Measurements from ENCODE around the gene MAP2K6.

MAP2K6 gene

DNA sequence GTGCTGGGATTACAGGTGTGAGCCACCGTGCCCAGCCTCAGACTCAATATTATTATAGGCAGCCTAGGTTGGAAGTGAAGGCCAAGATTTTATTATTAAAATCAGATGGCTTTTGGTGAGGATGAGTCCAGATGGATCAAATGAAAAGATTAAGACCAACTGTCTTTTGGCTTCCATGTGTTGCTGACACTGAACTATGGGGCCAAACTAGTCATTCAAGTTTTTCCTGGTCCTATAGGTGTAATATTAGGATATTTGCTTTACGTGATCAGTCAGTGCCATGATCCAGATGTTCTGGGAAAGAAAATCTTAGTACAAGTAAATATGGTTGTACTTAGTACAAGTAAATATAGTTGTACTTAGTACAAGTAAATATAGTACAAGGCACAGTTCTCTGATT, 140.6 kb downstream of the MAP2K6 start:
- TF ChIP-seq, protein P1, sequence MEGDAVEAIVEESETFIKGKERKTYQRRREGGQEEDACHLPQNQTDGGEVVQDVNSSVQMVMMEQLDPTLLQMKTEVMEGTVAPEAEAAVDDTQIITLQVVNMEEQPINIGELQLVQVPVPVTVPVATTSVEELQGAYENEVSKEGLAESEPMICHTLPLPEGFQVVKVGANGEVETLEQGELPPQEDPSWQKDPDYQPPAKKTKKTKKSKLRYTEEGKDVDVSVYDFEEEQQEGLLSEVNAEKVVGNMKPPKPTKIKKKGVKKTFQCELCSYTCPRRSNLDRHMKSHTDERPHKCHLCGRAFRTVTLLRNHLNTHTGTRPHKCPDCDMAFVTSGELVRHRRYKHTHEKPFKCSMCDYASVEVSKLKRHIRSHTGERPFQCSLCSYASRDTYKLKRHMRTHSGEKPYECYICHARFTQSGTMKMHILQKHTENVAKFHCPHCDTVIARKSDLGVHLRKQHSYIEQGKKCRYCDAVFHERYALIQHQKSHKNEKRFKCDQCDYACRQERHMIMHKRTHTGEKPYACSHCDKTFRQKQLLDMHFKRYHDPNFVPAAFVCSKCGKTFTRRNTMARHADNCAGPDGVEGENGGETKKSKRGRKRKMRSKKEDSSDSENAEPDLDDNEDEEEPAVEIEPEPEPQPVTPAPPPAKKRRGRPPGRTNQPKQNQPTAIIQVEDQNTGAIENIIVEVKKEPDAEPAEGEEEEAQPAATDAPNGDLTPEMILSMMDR (IDR thresholded peaks at IDR 0.05; ENCODE audit: borderline replicate concordance, control extremely low read depth, extremely low read depth, insufficient read depth, missing control alignments), result no peak
- in situ Hi-C loops (cut with MboI; ENCODE audit: low sequenced_read_pairs, unreplicated experiment), result loop anchor here (25.0 kb wide), 1 partner anchor 1007 kb away; no protein-coding TSS in a partner anchor
- no peak for DNase-seq (ENCODE audit: low spot score)

DNA sequence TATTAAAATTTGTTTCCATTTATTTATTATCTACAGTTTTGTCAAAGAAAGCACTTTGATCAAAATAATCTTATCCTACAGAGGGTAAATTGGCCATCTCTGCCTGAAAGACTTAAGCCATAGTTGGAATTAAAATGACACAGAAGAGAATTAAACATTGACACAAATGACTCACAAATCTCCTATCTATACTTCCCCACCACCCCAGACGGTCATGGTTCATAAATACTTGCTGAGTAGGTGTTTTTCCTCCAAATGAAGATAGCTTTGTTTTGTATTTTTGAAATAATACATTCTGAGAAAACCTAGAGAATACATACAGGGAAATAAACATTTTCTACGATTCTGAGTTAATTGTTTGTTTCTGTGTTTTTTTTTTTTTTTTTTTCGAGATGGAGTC, 142.8 kb downstream of the MAP2K6 start:
- DNase-seq (ENCODE audit: low spot score), result no peak
- in situ Hi-C loops (cut with MboI; ENCODE audit: low sequenced_read_pairs, unreplicated experiment), result loop anchor here (25.0 kb wide), 1 partner anchor 1005 kb away; no protein-coding TSS in a partner anchor
- TF ChIP-seq, protein P1 (IDR thresholded peaks at IDR 0.05; ENCODE audit: borderline replicate concordance, control extremely low read depth, extremely low read depth, insufficient read depth, missing control alignments), result no peak

DNA sequence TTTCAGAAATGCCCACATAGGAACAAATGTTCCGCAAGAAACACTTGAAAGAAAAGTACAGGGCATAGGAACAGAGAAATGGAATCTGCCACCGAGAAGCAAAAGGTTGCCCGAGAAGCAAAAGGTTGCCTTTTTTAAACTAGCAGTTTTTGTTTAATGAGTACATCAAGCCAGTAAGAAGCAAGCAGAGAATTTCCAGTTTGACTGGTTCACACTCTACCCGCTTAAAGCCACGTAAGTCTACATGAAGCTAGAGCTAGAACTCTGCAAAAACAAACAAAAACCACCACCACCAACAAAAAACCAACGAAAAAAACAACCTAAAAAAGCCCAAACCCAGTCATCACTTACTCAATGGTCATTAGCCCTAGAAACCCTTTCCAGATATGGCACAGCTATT, 144.3 kb downstream of the MAP2K6 start:
- TF ChIP-seq, protein P1 (IDR thresholded peaks at IDR 0.05; ENCODE audit: borderline replicate concordance, control extremely low read depth, extremely low read depth, insufficient read depth, missing control alignments), result no peak
- in situ Hi-C loops (cut with MboI; ENCODE audit: low sequenced_read_pairs, unreplicated experiment), result loop anchor here (25.0 kb wide), 1 partner anchor 1004 kb away; no protein-coding TSS in a partner anchor
- no peak for DNase-seq (ENCODE audit: low spot score)

DNA sequence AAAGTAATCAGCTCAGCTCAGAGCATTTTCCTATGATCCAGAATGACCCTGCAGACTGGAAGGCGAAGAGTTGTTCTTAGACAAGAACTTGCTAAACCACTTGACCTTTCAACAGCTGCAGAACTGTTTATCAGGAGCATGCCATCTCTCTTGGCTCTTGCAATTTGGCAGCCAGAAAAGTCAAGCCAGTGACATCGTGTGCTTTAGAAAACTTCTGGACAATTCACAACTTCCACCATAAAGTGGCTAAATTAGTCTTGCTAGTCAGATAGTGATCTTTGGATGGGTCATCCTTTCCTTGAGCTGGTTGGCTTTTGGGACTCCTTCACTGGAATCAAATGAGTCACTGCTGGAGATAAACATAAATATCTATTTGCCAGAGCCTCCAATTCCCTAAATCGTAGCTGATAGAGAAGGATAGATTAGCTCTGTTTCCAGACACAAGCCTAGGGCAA, 146.5 kb downstream of the MAP2K6 start:
- in situ Hi-C loops (cut with MboI; ENCODE audit: low sequenced_read_pairs, unreplicated experiment), result loop anchor here (25.0 kb wide), 1 partner anchor 1001 kb away; no protein-coding TSS in a partner anchor
- TF ChIP-seq, protein P1 (IDR thresholded peaks at IDR 0.05; ENCODE audit: borderline replicate concordance, control extremely low read depth, extremely low read depth, insufficient read depth, missing control alignments), result no peak
- no peak for DNase-seq (ENCODE audit: low spot score)

DNA sequence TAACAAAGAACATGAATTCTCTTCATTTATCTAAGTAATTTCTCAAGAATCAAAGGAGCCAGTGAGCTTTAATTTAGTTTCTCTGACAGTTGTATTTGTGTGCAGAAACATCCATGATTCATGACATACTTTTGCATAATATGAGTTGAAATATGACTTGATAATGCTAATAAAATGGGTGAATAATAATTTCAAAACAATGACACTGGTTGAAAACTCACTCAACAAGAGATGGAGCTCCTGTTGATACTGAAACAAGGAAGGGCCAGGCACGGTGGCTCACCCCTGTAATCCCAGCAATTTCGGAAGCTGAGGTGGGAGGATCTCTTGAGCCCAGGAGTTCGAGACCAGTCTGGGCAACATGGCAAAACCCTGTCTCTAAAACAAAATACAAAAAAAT, 147.0 kb downstream of the MAP2K6 start:
- in situ Hi-C loops (cut with MboI; ENCODE audit: low sequenced_read_pairs, unreplicated experiment), result loop anchor here (25.0 kb wide), 1 partner anchor 1001 kb away; no protein-coding TSS in a partner anchor
- no peak for DNase-seq (ENCODE audit: low spot score)
- TF ChIP-seq, protein P1 (IDR thresholded peaks at IDR 0.05; ENCODE audit: borderline replicate concordance, control extremely low read depth, extremely low read depth, insufficient read depth, missing control alignments), result no peak

DNA sequence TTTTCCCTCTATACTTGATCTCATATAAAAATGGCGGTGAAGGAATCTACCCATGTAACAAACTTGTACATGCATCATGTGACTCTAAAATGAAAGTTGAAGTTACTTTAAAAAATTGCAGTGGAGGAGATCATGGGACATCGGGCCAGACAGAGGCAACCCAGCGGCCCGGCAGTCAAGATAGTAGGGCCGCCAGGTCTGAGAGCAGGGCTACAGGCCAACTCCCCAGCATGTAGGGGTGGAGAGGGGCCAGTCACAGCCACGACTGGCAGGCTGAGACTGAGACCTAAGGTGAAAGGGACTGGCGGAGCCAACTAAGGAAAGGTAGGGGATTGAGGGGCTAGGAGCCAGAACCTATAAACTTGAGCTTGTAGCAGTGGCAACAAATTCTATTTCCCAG, 150.9 kb downstream of the MAP2K6 start:
- in situ Hi-C loops (cut with MboI; ENCODE audit: low sequenced_read_pairs, unreplicated experiment), result loop anchor here (25.0 kb wide), 1 partner anchor 997 kb away; no protein-coding TSS in a partner anchor
- TF ChIP-seq, protein P1 (IDR thresholded peaks at IDR 0.05; ENCODE audit: borderline replicate concordance, control extremely low read depth, extremely low read depth, insufficient read depth, missing control alignments), result no peak
- no peak for DNase-seq (ENCODE audit: low spot score)

Measured in GM13976 (cell line).